NB4 (cell line): ENCODE data around the gene TANC1.

Source experiments
- DNase-seq: peaks from one replicate; pipeline ENCODE4 v3.0.0; 2010; ENCODE audit warnings: low read depth
- H3K4me3 ChIP-seq: one replicate; pipeline ENCODE4 v1.5.1; 2011; ENCODE audit warnings: mild to moderate bottlenecking, low read depth, low read length, moderate library complexity
- CTCF ChIP-seq: IDR thresholded peaks from one replicate; pipeline ENCODE4 v1.5.1; 2012; ENCODE audit warnings: low read depth, low read length
- MYC ChIP-seq: IDR thresholded peaks from 2 replicates; pipeline ENCODE4 v1.6.1; 2011; ENCODE audit warnings: low read depth, low read length
- POLR2A ChIP-seq: IDR thresholded peaks from 2 replicates; pipeline ENCODE4 v1.6.1; 2011; ENCODE audit warnings: mild to moderate bottlenecking; ENCODE audit not compliant: insufficient read length; ENCODE audit errors: extremely low read depth
- TF ChIP-seq, protein P1 (sequence below): IDR thresholded peaks from 2 replicates; pipeline ENCODE4 v1.6.1; 2011; ENCODE audit warnings: low read depth, low read length

Gene TANC1

GRCh38 chr2:159042115-159042850 lies 73.8 kb downstream of the TANC1 start:
- DNase-seq: no peak
- TF ChIP-seq, protein P1, sequence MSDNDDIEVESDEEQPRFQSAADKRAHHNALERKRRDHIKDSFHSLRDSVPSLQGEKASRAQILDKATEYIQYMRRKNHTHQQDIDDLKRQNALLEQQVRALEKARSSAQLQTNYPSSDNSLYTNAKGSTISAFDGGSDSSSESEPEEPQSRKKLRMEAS: no peak
- TF ChIP-seq CTCF (no peak), POLR2A (no peak), MYC (no peak)

GRCh38 chr2:159043710-159044109 lies 75.3 kb downstream of the TANC1 start:
- TF ChIP-seq MYC (no peak), CTCF (no peak), POLR2A (no peak)
- TF ChIP-seq, protein P1: no peak
- no peak for DNase-seq
- H3K4me3 ChIP-seq: no peak overlapping the region

More at GRCh38 chr2:159042115-159042850, 73.8 kb downstream of the TANC1 start:
- no peak overlapping the region for H3K4me3 ChIP-seq

DNA sequence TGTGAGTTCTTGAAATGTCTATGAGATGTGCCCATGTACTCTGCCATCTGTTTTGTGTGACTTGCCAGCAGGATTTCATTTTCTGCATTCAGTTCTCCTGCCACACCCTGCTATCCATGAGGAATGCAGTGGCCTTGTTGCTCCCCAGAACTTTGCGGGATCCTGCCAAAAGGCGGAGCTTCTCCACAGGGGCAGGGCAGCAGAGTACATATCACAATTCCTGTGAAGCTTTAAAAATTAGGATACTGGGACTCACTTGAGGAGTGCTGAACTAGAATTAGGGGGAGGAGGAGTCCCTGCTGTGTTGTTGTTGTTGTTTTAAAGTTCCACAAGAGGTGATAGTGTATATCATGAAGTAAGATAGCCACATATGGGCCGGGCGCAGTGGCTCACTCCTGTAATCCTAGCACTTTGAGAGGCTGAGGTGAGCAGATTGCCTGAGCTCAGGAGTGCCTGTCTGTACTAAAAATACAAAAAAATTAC lies 76.4 kb downstream of the TANC1 start:
- no peak overlapping the region for H3K4me3 ChIP-seq
- DNase-seq: no peak
- TF ChIP-seq CTCF (no peak), POLR2A (no peak)
- TF ChIP-seq, protein P1: no peak

DNA sequence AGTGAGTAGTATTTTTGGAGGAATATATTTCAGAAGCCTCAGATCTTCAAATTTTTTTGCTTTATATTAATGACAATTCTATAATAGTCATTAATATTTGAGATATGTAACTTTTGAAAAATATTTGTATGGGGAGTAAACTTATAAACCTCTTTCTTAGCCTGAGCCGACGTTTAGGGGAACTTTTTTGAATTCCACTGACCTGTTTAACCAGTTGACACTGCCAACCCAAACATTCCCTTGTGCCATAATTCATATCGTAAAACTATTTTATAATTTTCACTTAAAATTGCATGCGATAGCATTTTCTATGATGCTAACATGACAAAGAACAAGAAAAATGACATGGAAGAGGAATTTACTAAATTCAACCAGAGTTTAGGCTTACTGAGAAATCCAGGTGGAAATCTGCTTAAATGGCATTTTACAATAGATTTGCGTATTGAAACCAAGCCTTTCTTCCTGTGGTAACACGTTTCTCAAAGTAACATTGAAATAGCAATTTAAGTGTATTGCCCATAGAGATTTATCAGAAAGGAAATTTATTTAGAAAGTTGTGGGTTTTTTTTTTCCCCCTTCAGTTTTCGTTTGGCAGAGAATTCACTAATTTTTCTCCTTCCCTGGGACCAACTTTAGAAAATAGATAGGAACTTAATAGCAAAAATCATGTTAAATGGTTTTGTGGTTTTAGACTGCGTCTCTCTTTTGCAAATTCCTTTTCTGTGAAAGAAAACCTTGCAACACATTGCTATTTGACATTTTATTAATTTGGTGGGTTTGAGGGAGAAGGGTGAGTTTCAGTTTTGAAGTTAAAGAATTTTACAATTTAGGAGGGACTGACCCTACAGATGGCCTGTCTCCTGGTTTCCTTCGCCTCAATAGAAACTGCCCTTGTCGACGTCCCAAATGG lies 77.4 kb downstream of the TANC1 start:
- H3K4me3 ChIP-seq: no peak overlapping the region
- no peak for TF ChIP-seq POLR2A
- TF ChIP-seq MYC: no peak
- TF ChIP-seq CTCF: no peak
- TF ChIP-seq, protein P1: no peak
- no peak for DNase-seq

GRCh38 chr2:159046966-159047365 lies 78.5 kb downstream of the TANC1 start:
- no peak for TF ChIP-seq CTCF
- TF ChIP-seq POLR2A: no peak
- TF ChIP-seq MYC: no peak
- TF ChIP-seq, protein P1: no peak
- DNase-seq: no peak
- no peak overlapping the region for H3K4me3 ChIP-seq
